Measurements from ENCODE around the gene NUFIP2.
"Not testable (repeated sequence)": the region's sequence is repeated elsewhere in the genome, so short reads cannot be mapped to it uniquely, and the experiment has no call there.

NUFIP2 gene

DNA sequence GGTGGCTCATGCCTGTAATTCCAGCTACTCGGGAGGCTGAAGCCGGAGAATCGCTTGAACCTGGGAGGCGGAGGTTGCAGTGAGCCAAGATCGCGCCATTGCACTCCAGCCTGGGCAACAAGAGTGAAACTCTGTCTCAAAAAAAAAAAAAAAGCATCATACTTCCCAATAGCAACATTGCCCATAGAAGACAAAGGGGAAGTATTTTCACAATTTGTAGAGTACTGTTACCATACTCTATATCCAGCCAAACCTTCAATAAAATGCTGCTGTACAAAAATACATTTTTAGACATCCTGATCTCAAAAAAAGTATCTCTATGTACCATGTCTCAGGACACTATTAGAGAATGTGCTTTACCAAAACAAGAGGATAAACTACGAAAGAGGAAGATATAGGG lies 59.0 kb downstream of the NUFIP2 start:
- ATAC-seq, H3K36me3 Mint-ChIP-seq, H3K27me3 Mint-ChIP-seq, H3K27ac Mint-ChIP-seq, H3K9me3 Mint-ChIP-seq, H3K4me1 Mint-ChIP-seq, H3K4me3 Mint-ChIP-seq: not testable (repeated sequence)

DNA sequence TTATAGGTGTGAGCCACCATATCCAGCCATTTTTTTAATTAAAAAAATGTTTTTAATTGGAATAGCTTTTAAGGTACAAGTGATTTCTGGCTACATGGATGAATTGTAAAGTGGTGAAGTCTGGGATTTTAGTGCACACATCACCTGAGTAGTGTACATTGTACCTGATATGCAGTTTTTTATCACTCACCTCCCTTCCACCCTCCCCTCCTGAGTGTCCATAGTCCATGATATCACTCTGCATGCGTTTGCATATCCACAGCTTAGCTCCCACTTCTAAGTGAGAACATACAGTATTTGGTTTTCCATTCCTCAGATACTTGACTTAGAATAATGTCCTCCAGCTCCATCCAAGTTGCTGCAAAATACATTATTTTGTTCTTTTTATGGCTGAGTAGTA lies 60.6 kb downstream of the NUFIP2 start:
- H3K27ac Mint-ChIP-seq: no peak overlapping the region
- no peaks in the 10 kb centered on the region for H3K27me3 Mint-ChIP-seq
- no peaks in the 10 kb centered on the region for H3K4me1 Mint-ChIP-seq

DNA sequence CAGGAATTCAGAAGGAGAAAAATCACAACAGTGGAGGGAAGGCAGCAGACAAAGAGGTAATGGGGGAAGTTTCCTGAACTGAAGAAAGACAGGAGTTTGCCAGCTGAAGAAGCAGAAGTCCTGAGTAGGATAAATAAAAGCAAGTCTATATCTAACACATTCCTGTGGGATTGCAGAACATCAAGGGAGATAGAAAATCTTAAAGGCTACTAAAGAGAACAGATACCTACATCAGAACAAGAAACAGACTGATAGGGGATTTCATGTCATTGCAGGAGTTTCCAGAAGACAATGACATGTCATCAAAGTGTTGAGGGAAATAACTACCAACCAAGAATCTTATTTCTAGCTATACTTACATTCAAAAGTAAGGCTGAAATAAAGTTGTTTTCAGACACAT lies 68.6 kb downstream of the NUFIP2 start:
- H3K4me3 Mint-ChIP-seq: no peak overlapping the region
- no peaks in the 10 kb centered on the region for H3K36me3 Mint-ChIP-seq
- no peak overlapping the region for H3K27ac Mint-ChIP-seq
- no peak for ATAC-seq
- H3K9me3 Mint-ChIP-seq: no peaks in the 10 kb centered on the region
- peaks cover 7% of the 10 kb centered on the region for H3K4me1 Mint-ChIP-seq
- no peaks in the 10 kb centered on the region for H3K27me3 Mint-ChIP-seq

More for the DNA sequence above, 60.6 kb downstream of the NUFIP2 start:
- no peak overlapping the region for H3K4me3 Mint-ChIP-seq
- no peak for ATAC-seq
- H3K36me3 Mint-ChIP-seq: no peaks in the 10 kb centered on the region
- no peaks in the 10 kb centered on the region for H3K9me3 Mint-ChIP-seq

DNA sequence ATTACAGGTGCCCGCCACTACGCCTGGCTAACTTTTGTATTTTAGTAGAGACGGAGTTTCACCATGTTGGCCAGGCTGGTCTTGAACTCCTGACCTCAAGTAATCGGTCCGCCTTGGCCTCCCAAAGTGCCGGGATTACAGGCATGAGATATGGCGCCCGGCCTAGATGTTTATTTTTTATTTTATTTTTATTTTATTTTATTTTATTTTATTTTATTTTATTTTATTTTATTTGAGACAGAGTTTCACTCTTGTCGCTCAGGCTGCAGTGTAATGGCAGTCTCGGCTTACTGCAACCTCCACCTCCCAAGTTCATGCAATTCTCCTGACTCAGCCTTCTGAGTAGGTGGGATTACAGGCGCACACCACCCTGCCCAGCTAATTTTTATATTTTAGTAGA lies 72.6 kb downstream of the NUFIP2 start:
- H3K9me3 Mint-ChIP-seq, H3K27me3 Mint-ChIP-seq, H3K4me3 Mint-ChIP-seq, H3K27ac Mint-ChIP-seq, ATAC-seq, H3K36me3 Mint-ChIP-seq: not testable (repeated sequence)
- peaks cover 12% of the 10 kb centered on the region for H3K4me1 Mint-ChIP-seq

DNA sequence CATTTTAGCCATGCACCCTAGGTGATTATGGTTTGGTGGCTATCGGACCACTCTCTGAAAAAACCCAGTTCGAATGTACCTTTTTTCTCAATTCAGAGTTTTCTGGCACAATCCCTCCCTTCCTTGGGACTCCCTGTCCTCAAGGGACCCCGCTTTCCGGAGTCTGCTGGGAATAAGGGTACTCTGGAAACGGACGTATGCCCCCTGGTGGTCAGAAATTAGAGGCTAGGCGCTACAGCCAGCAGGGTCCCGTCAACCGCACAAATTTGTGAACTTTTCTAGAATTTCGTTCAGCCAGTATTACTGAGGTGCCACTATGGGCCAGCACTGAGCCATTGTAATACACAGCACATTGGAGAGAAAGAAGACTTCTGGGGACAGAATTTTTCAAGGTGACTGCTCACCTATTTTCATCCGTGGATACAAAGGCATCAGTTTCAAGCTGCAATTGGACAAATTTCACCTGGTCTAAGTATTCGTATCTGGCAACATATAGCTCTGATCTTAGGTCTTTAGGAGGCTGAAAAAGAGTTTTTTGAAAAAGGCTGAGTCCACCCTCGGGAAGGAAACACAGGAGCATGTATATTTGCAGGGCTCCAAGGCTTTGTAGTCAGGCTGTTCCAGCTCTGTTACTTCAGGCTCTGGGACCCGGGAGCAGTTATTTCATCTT lies 74.4 kb downstream of the NUFIP2 start:
- H3K27me3 Mint-ChIP-seq: peaks cover 7% of the 10 kb centered on the region
- H3K27ac Mint-ChIP-seq: no peak overlapping the region
- ATAC-seq: peak; percentile 89
- H3K9me3 Mint-ChIP-seq: no peaks in the 10 kb centered on the region
- peaks cover 5% of the 10 kb centered on the region for H3K4me1 Mint-ChIP-seq
- no peak overlapping the region for H3K4me3 Mint-ChIP-seq
- H3K36me3 Mint-ChIP-seq: no peaks in the 10 kb centered on the region

DNA sequence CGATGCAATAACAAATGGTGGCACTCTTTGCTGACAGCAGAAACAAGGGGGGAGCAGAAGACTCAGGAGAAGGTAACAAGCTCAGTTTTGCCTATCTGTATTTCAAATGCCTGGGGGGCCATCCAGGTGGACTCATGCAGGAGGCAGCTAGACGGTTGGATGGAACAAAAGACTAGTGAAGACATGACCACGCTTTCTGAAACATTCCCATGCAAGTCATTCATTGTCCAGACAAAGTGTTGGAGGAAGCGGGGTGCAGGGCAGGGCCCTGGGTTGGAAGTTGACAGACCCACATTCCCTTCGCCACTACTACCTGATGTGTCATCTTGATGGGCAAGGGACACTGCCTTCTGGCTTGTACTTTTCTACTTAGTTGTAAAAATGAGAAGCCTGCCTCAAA lies 77.1 kb downstream of the NUFIP2 start:
- peaks cover 5% of the 10 kb centered on the region for H3K4me1 Mint-ChIP-seq
- H3K4me3 Mint-ChIP-seq: no peak overlapping the region
- no peaks in the 10 kb centered on the region for H3K9me3 Mint-ChIP-seq
- peaks cover 7% of the 10 kb centered on the region for H3K27me3 Mint-ChIP-seq
- H3K36me3 Mint-ChIP-seq: no peaks in the 10 kb centered on the region
- no peak overlapping the region for H3K27ac Mint-ChIP-seq
- ATAC-seq: no peak

DNA sequence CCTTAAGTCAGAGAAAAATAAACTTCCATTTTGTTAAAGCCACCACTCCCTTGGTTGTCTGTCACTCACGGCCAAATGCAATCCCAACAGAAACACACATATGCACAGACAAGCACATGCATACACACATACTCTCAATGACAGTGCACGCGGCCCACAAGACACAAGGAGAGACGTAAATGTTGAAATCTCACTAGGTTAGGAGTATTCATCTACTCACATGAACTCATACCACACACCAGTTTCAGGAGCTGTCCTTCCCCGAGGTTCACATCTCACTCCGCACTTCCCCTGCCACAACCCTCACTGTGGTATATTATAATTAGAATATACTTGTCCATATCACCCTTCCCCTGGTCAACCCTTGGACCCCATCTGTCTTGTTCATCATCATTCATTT lies 77.8 kb downstream of the NUFIP2 start:
- Mint-ChIP-seq H3K4me3 (no peak overlapping the region), H3K9me3 (no peaks in the 10 kb centered on the region), H3K4me1 (peaks cover 5% of the 10 kb centered on the region), H3K36me3 (no peaks in the 10 kb centered on the region), H3K27ac (no peak overlapping the region), H3K27me3 (peaks cover 7% of the 10 kb centered on the region)
- ATAC-seq: no peak

DNA sequence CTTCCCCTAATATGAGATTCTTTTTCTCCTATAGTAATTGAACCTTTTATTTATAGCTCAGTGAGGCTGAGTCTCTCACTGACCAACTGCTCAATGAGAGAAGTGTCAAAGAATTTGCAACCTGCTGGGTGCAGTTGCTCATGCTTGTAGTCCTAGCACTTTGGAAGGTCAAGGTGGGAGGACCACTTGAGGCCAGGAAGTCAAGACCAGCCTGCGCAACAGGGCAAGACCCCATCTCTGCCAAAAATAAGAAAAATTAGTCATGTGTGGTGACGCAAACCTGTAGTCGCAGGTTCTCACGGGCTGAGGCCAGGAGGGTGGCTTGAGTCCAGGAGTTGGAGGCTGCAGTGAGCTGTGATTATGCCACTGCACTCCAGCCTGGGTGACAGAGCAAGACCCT lies 78.2 kb downstream of the NUFIP2 start:
- no peak overlapping the region for H3K4me3 Mint-ChIP-seq
- H3K36me3 Mint-ChIP-seq: no peaks in the 10 kb centered on the region
- no peak for ATAC-seq
- H3K4me1 Mint-ChIP-seq: peaks cover 5% of the 10 kb centered on the region
- H3K27me3 Mint-ChIP-seq: peaks cover 7% of the 10 kb centered on the region
- no peak overlapping the region for H3K27ac Mint-ChIP-seq
- no peaks in the 10 kb centered on the region for H3K9me3 Mint-ChIP-seq

DNA sequence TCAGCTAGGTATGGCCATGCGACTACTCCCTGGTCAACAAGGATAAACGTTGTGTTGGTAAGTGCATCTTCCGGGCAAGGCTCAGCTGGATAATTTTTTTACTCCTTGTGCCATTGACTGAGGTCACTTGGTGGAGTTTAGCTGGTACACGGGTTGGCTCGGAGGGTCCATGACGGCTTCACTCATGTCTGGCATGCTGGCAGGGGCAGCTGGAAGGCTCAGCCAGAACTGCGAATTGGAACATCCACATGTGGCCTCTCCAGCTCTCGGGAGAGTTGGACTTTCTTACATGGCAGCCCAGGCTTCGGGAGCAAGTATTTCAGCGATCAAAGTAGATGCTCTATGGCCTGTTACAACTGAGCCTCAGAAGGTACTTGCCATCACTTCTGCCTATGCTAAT lies 78.8 kb downstream of the NUFIP2 start:
- Mint-ChIP-seq H3K27ac (no peak overlapping the region), H3K4me3 (no peak overlapping the region), H3K36me3 (no peaks in the 10 kb centered on the region), H3K9me3 (no peaks in the 10 kb centered on the region), H3K27me3 (peaks cover 7% of the 10 kb centered on the region), H3K4me1 (peaks cover 5% of the 10 kb centered on the region)
- ATAC-seq: no peak

DNA sequence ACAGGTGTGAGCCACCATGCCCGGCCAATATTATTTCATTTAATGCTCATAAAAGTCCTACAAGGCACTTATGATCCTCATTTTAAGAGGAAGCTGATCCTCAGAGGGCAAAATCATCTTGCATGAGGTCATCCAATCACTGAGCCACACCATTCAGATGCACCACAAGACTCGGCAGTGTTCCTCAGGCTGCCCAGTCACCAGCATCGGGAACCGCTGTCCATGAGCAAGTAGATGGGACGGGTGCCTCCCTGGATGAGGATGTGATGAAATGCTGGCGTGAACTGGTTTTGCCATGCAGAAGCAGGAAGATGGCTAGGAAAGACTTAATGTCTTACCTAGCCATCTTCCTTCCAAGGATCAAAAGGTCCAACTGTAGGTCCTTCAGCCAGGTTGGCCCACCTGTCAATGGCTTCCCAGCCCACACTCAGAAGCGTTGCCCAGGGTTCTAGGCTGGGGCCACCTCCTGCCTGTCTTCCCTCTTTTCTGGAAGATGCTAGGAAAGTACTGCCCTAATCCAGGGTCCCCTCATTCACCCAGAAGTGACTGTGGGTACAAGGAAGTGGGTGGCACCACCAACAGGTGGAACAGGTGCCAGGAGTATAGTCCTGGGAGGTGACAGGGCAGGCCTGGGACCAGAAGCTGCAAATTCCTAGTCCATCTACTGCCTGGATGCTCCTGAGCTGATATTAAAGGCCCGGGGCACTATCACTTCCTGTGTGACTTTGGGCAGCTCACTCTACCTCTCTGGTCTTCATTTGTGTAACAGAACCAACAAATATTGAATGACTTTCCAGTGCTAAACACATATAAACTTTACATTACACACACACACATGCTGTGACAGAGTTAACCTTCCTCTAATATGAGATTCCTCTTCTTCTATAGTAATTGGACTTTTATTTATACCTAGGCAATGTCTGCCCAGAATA lies 79.5 kb downstream of the NUFIP2 start:
- peaks cover 7% of the 10 kb centered on the region for H3K27me3 Mint-ChIP-seq
- no peak overlapping the region for H3K4me3 Mint-ChIP-seq
- H3K9me3 Mint-ChIP-seq: no peaks in the 10 kb centered on the region
- no peak for ATAC-seq
- no peak overlapping the region for H3K27ac Mint-ChIP-seq
- peaks cover 3% of the 10 kb centered on the region for H3K4me1 Mint-ChIP-seq
- H3K36me3 Mint-ChIP-seq: no peaks in the 10 kb centered on the region

DNA sequence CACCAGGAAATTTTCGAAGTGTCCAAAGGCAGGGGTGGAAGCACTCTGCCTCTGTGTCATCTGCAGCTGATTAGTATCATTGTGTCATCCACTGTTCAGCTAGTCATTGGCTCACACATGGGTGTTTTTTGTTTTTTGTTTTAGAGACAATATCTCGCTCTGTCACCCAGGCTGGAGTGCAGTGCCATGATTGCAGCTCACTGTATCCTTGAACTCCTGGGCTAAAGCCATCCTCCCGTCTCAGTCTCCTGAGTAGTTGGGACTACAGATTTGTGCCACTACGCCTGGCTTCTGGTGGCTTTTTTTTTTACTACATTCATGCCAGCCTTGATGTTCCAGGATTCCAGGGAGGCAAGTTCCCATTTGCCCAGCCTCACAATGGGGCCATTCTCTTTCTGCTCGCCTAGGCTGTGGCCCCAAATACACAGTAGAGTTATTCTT lies 81.2 kb downstream of the NUFIP2 start:
- no peak overlapping the region for H3K27ac Mint-ChIP-seq

DNA sequence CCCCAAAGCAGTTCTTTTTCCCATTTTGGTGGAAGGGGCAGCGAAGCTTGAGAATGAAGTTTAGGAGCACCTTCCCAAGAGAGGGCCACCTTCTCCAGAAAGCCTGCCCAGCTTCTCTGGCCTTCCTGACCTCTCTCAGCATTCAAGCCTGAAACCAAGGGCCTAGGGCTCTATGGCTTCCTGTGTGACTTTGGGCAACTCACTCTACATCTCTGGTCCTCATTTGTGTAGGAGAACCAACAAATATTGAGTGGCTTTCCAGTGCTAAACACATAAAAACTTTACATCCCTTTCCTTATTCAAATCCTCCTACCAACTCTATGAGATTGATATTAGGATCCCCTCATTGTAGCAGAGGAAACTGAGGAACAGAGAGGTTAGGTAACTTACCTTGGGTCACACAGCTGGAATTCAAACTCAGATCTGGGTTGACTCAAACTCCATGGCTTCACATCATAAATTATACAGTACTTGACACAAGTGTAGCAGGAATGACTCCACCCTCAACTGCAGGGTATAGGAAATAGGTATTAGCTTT lies 81.8 kb downstream of the NUFIP2 start:
- H3K27ac Mint-ChIP-seq: no peak overlapping the region
- no peaks in the 10 kb centered on the region for H3K4me1 Mint-ChIP-seq
- no peaks in the 10 kb centered on the region for H3K9me3 Mint-ChIP-seq
- ATAC-seq: no peak
- H3K4me3 Mint-ChIP-seq: no peak overlapping the region
- H3K36me3 Mint-ChIP-seq: no peaks in the 10 kb centered on the region
- H3K27me3 Mint-ChIP-seq: peaks cover 7% of the 10 kb centered on the region

More for the DNA sequence above, 81.2 kb downstream of the NUFIP2 start:
- Mint-ChIP-seq H3K4me3 (no peak overlapping the region), H3K36me3 (no peaks in the 10 kb centered on the region), H3K27me3 (peaks cover 7% of the 10 kb centered on the region), H3K9me3 (no peaks in the 10 kb centered on the region), H3K4me1 (no peaks in the 10 kb centered on the region)
- no peak for ATAC-seq

DNA sequence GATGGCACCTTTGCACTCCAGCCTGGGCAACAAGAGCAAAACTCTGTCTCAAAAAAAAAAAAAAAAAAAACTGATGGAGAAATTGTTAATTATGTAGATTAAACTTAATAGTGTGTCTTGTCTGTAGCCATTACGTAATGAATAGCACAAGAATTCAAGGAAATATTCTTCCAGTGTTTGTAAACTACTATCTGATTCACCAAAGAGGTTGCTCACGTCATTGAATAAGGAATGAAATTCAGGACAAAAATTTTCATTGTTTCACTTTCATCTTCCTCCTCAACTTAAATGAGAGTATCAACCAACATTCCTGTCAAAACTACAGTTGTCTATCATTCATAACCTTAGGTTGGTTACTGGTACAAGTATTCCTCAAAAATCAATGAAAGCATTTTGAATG lies 83.1 kb downstream of the NUFIP2 start:
- no peaks in the 10 kb centered on the region for H3K4me1 Mint-ChIP-seq
- no peaks in the 10 kb centered on the region for H3K9me3 Mint-ChIP-seq
- no peak for ATAC-seq
- no peak overlapping the region for H3K4me3 Mint-ChIP-seq
- no peaks in the 10 kb centered on the region for H3K36me3 Mint-ChIP-seq
- peaks cover under 1% of the 10 kb centered on the region for H3K27me3 Mint-ChIP-seq
- H3K27ac Mint-ChIP-seq: no peak overlapping the region

DNA sequence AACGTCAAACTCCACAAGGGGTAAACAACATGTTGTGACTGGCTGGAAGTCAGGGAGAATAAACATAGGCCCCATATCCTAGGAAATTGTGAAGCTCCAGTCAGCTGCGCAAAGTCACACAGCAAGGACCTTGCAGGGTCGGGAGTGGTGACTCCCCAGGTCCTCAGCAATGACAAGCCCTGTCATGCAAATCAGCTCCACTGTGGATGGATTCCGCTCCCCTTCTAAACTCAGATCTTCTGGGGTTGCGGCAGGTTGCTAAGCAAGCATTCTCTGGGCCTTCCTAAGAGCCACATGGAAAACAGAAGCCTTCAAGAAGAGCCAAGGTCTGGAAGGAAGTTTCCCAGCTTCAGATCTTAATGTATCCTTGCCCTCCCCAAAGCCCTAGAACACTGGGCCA lies 84.9 kb downstream of the NUFIP2 start:
- no peak overlapping the region for H3K4me3 Mint-ChIP-seq
- H3K27ac Mint-ChIP-seq: no peak overlapping the region
- no peaks in the 10 kb centered on the region for H3K36me3 Mint-ChIP-seq
- no peak for ATAC-seq
- H3K4me1 Mint-ChIP-seq: no peaks in the 10 kb centered on the region
- peaks cover 15% of the 10 kb centered on the region for H3K27me3 Mint-ChIP-seq
- H3K9me3 Mint-ChIP-seq: no peaks in the 10 kb centered on the region

DNA sequence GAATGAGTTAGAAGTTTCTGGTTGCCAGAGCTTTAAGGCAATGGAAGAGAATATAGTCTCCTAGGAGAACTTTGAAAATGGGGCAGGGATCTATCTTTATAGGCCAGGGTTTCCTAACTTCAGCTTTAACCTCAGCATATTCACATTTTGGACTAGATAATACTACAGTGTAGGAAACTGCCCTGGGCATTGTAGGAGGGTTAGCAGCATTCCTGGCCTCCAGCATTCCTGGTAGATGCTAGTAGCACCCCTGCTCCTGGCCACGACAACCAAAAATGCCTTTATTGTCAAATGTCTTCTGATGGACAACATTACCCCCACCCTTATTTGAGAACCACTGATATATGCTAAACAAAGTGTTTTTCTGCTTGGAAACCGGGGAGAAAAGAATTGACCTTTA lies 86.0 kb downstream of the NUFIP2 start:
- Mint-ChIP-seq H3K4me3 (no peak overlapping the region), H3K27ac (no peak overlapping the region), H3K36me3 (no peaks in the 10 kb centered on the region), H3K9me3 (no peaks in the 10 kb centered on the region), H3K27me3 (peaks cover 15% of the 10 kb centered on the region), H3K4me1 (no peaks in the 10 kb centered on the region)
- no peak for ATAC-seq

Measured in stimulated activated memory B cell treated with anti-CD40 and anti-IgM and Interleukin-4, amounts not matched to agents 10 μg/mL and 1 μg/mL and 100 μg/mL, for 72 hours (primary cell).